ENCODE measurements around the gene RAET1L. TPM values are rescaled to one million over a fixed set of nuclear protein-coding genes. Genes with fewer than 3 reads are reported as not detected.
"Not testable (repeated sequence)": the region's sequence is repeated elsewhere in the genome, so short reads cannot be mapped to it uniquely, and the experiment has no call there.

The RAET1L gene
- total and polyA plus RNA-seq, 2 experiments from 2014 or later: not detected

DNA sequence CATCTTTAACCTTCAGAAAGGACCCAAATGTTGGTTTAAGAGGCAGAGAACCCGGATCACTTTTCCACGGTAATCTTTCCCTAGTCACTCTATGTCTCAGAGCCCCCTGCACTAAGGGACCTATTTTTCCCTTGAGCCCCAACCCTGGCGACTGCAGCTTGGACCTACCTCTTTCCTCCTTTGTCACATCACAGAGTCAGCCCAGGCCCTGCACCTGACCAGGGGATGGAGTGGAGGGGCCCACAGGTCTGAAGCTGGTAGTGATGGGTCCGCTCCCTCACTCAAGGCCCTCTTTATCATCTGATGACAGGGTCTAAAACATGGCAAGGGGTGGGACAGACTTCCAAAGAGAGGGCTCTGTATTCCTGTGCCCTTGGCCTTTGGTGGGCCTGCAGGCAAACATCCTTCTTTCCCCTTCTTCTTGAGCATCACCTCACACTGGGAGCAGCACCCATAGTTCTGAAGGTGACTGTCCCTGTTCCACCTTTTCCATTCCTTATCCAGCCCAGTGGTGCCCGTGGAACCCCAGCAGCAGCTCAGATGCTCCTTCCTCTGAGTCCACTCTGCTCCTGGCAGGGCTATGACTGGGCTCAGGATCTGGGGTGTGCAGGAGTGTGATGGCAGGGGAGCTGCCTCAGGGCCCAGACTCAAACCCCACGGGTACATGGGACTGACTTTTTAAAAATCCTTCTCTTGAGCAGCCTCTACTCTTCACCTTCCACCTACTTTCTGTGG is 6.3 kb downstream of the RAET1L start (continued):
- no peak for TF ChIP-seq EZH2phosphoT487 (IDR thresholded peaks at IDR 0.05; ENCODE audit: unreplicated experiment)
- TF ChIP-seq CREB1 (CRISPR knock-in tag; IDR thresholded peaks at IDR 0.05; ENCODE audit: low read depth): no peak
- TF ChIP-seq STAT1 (IDR thresholded peaks at IDR 0.05; ENCODE audit: unreplicated experiment): no peak
- TF ChIP-seq POLR2AphosphoS5 (IDR thresholded peaks at IDR 0.05; ENCODE audit: low read depth): no peak
- TF ChIP-seq, protein P1, sequence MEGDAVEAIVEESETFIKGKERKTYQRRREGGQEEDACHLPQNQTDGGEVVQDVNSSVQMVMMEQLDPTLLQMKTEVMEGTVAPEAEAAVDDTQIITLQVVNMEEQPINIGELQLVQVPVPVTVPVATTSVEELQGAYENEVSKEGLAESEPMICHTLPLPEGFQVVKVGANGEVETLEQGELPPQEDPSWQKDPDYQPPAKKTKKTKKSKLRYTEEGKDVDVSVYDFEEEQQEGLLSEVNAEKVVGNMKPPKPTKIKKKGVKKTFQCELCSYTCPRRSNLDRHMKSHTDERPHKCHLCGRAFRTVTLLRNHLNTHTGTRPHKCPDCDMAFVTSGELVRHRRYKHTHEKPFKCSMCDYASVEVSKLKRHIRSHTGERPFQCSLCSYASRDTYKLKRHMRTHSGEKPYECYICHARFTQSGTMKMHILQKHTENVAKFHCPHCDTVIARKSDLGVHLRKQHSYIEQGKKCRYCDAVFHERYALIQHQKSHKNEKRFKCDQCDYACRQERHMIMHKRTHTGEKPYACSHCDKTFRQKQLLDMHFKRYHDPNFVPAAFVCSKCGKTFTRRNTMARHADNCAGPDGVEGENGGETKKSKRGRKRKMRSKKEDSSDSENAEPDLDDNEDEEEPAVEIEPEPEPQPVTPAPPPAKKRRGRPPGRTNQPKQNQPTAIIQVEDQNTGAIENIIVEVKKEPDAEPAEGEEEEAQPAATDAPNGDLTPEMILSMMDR (conservative IDR thresholded peaks at IDR 0.05; ENCODE audit: low read depth in 2 of 2): no peak
- TF ChIP-seq, protein P2, sequence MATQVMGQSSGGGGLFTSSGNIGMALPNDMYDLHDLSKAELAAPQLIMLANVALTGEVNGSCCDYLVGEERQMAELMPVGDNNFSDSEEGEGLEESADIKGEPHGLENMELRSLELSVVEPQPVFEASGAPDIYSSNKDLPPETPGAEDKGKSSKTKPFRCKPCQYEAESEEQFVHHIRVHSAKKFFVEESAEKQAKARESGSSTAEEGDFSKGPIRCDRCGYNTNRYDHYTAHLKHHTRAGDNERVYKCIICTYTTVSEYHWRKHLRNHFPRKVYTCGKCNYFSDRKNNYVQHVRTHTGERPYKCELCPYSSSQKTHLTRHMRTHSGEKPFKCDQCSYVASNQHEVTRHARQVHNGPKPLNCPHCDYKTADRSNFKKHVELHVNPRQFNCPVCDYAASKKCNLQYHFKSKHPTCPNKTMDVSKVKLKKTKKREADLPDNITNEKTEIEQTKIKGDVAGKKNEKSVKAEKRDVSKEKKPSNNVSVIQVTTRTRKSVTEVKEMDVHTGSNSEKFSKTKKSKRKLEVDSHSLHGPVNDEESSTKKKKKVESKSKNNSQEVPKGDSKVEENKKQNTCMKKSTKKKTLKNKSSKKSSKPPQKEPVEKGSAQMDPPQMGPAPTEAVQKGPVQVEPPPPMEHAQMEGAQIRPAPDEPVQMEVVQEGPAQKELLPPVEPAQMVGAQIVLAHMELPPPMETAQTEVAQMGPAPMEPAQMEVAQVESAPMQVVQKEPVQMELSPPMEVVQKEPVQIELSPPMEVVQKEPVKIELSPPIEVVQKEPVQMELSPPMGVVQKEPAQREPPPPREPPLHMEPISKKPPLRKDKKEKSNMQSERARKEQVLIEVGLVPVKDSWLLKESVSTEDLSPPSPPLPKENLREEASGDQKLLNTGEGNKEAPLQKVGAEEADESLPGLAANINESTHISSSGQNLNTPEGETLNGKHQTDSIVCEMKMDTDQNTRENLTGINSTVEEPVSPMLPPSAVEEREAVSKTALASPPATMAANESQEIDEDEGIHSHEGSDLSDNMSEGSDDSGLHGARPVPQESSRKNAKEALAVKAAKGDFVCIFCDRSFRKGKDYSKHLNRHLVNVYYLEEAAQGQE (IDR thresholded peaks at IDR 0.05; ENCODE audit: unreplicated experiment): no peak
- TF ChIP-seq ZNF114 (CRISPR knock-in tag; IDR thresholded peaks at IDR 0.05): no peak
- TF ChIP-seq EZH2 (IDR thresholded peaks at IDR 0.05; ENCODE audit: low read depth, unreplicated experiment): no peak
- no peak for TF ChIP-seq NANOG (IDR thresholded peaks at IDR 0.05; ENCODE audit: borderline replicate concordance)
- TF ChIP-seq, protein P3, sequence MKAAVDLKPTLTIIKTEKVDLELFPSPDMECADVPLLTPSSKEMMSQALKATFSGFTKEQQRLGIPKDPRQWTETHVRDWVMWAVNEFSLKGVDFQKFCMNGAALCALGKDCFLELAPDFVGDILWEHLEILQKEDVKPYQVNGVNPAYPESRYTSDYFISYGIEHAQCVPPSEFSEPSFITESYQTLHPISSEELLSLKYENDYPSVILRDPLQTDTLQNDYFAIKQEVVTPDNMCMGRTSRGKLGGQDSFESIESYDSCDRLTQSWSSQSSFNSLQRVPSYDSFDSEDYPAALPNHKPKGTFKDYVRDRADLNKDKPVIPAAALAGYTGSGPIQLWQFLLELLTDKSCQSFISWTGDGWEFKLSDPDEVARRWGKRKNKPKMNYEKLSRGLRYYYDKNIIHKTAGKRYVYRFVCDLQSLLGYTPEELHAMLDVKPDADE (IDR thresholded peaks at IDR 0.05): no peak

DNA sequence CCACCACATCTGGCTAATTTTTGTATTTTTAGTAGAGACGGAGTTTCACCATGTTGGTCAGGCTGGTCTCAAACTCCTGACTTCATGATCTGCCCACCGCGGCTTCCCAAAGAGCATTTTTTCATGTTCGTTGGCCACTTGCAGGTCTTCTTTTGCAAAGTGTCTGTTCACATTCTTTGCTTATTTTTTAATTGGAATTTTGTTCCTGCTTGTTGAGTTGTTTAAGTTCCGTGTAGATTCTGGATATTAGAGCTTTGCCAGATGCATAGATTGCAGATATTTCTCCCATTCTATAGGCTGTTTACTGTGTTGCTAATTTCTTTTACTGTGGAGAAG is 8.2 kb downstream of the RAET1L start:
- not testable (repeated sequence) for H3K4me3 ChIP-seq; H3K9me3 Mint-ChIP-seq; DNase-seq (ENCODE audit: low spot score); H3K9me2 ChIP-seq (ENCODE audit: insufficient read depth); H3K27ac Mint-ChIP-seq; H3K4me1 Mint-ChIP-seq; ATAC-seq; H3K36me3 Mint-ChIP-seq (ENCODE audit: low read depth); H3K36me3 ChIP-seq (ENCODE audit: insufficient read depth); H3K4me2 ChIP-seq; H4K20me1 ChIP-seq (replicated peaks; ENCODE audit: insufficient read depth); H2AFZ ChIP-seq; H3K79me2 ChIP-seq (replicated peaks; ENCODE audit: insufficient read depth); H3K27ac ChIP-seq (ENCODE audit: low read depth); H3K4me1 ChIP-seq (ENCODE audit: insufficient read depth); H3F3A ChIP-seq (replicated peaks; ENCODE audit: low read depth); H3K4me3 Mint-ChIP-seq
- peaks cover 62% of the 10 kb centered on the region for H3K27me3 Mint-ChIP-seq (ENCODE audit: insufficient read depth, low read depth, poor library complexity)
- H3K27me3 ChIP-seq (ENCODE audit: insufficient read depth): peaks cover 73% of the 10 kb centered on the region

Measured in GM23338 (cell line).